ENCODE measurements around the gene CERS6.
"Not testable (repeated sequence)": the region's sequence is repeated elsewhere in the genome, so short reads cannot be mapped to it uniquely, and the experiment has no call there.

Gene CERS6

GRCh38 chr2:168469281-168469988 lies 13.4 kb downstream of the CERS6 start:
- no peak for DNase-seq

DNA sequence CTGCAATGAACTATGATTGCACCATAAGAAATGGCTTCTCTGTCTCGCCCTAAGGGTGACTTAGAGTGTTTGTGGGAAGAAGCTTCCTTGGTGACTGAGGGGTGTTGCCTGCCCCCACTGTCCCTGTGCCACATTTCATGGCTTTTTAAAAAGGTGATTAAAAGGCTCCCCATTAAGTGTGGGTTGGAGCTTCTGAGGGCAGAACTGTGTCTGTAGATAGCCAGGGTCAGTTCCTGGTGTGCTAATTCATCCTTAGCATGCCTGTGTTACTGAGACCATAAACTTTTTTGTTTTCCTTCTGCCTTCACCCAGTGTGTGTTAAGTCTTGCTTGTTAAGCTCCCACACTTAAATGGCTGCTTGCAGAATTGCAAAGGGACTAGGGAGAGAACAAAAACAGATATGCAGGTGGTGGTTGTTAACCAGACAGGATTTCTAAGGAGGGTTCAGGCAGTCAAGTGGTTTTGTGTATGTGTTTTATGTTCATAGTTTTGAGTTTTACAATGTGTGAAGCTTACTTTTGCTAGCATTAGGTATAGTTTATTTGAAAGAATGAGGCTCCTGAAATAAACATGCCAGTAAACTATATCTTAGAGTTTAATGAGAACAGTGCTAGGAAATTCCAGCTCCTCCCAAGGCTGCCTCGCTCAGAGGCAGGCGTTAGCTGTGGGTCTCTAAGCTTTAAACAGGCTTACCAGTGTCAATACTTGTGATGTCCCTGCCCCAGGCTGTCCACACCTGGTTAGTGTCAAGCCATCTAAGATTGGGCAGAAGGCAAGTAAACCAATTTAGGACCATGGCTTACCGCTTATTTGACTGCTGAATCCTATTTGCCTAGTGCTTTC lies 14.5 kb downstream of the CERS6 start:
- no peak for DNase-seq

GRCh38 chr2:168471163-168471475 lies 15.0 kb downstream of the CERS6 start:
- no peak for DNase-seq

GRCh38 chr2:168475636-168476035 lies 19.6 kb downstream of the CERS6 start:
- DNase-seq = no peak

GRCh38 chr2:168478206-168478605 lies 22.1 kb downstream of the CERS6 start:
- no peak for DNase-seq

DNA sequence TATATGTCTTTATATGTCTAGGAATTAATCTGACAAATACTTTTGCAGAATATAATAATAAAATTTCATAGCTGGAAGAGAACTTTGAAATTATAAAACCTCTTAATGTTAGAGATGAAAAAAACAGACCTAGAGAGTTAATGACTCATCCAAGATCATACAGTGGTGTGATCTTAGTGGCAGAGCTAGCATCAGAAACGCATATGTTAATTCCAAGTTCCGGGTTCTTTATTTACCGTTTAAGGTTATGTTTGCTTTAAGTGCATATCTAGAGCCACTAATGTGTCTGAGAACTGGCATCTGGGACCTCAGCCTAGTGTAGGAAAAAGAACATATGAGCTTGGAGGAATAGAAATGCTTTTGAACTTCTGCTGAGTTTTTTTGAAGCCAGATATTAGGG lies 24.3 kb downstream of the CERS6 start:
- DNase-seq = no peak

GRCh38 chr2:168480825-168481585 lies 24.9 kb downstream of the CERS6 start:
- DNase-seq = no peak

DNA sequence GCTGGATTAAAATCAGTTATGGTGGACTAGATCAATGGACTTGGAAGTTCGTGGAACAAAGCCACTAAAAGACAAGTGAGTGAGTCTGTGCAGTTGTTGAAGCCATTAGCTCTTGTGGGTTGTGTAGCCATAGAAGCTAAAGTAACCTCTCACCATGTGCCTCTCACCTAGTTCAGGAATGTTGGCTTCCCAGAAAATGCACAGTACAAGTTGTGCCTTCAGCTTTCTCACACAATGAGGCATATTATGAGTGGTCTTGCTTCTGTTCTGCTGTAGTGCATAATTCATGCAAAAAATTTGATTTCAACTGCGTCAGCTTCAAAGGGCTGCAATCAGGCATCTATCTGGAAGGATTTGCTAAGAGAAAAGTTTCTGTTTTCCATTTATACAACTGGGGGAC lies 26.2 kb downstream of the CERS6 start:
- no peak for DNase-seq

GRCh38 chr2:168482952-168483831 lies 27.1 kb downstream of the CERS6 start:
- DNase-seq = no peak

DNA sequence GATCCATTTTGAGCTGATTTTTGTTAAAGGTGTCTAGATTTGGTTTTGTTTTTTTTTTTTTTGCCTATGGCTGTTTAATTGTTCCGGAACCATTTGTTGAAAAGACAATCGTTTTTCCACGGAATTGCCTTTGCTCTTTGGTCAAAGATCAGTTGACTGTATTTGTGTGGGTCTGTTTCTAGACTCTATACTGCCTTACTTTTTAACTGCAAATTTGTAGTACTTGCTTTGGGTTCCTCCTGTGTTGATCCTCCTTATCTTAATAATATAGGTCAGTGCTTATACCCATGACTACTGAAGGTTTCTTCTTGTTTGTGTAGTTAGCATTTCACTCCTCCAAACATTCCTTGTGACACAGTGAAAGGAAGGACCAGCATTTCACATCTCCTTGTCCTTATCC lies 30.4 kb downstream of the CERS6 start:
- DNase-seq = no peak

GRCh38 chr2:168490015-168490874 lies 34.2 kb downstream of the CERS6 start:
- DNase-seq = peak; percentile 26

- no peak for DNase-seq
Measured at GRCh38 chr2:168490946-168491605, 35.0 kb downstream of the CERS6 start.

DNA sequence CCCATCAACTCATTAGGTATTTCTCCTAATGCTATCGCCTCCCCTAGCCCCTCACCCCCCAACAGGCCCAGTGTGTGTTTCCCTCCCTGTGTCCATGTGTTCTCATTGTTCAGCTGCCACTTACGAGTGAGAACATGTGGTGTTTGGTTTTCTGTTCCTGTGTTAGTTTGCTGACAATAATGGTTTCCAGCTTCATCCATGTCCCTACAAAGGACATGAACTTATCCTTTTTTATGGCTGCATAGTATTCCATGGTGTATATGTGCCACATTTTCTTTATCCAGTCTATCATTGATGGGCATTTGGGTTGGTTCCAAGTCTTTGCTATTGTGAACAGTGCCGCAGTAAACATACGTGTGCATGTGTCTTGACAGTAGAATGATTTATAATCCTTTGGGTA lies 35.7 kb downstream of the CERS6 start:
- not testable (repeated sequence) for DNase-seq

DNA sequence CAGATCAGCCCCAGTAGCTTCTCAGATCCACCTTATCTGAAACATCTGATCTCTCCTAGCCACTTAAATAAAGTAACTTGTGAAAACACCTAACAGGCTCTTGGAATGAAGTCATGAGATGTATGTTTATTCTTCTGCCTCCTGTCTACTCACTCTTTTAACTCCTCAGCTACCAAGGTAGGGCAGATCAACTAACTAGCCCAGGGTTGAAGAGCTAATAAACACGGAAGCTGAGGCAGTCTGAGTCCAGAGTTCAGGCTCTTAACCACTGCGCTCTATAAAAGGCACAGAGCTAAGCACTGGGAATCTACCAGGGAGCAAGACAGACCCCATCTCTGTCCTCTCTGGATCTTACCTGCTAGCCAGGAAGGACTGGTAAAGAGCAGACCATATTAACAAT lies 37.1 kb downstream of the CERS6 start:
- not testable (repeated sequence) for DNase-seq

DNA sequence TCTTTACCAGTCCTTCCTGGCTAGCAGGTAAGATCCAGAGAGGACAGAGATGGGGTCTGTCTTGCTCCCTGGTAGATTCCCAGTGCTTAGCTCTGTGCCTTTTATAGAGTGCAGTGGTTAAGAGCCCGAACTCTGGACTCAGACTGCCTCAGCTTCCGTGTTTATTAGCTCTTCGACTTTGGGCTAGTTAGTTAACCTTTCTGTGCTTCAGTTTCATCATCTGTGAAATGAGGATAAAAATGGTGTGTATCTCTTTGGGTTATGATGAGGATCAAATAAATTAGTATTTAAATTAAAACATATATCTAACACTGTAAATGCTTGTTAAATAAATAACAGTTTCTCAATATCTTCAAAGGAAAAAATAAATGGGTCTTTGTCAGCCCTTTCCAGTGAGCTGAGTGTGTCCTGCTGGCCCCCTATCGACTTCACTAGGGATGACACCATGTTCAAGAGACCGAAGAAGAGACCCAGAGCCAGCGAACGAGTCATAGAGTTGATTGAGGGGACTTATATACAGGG lies 38.2 kb downstream of the CERS6 start:
- no peak for DNase-seq

GRCh38 chr2:168495524-168495923 lies 39.5 kb downstream of the CERS6 start:
- no peak for DNase-seq

GRCh38 chr2:168496906-168497305 lies 40.8 kb downstream of the CERS6 start:
- DNase-seq = no peak

DNA sequence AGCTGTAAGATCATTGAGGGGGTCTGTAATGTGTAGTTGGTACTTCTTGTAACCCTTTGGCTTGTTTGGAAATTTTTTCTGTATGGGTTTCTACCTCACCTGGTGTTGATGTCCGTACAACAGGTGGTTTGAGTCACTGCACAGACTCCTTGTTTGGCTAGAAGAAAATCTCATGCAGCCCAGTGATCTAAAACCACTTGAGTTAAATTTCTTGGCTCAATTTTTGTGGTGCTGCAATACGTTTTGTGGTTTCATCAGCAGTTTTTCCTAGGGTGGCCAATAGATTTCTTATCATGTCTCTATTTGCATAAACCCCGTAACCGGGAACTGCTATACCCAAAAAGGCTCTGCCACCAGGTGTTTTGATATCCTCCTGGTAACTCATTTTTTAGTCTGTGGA lies 43.4 kb downstream of the CERS6 start:
- DNase-seq = no peak

- DNase-seq = no peak
Measured at GRCh38 chr2:168500516-168500915, 44.4 kb downstream of the CERS6 start.

DNA sequence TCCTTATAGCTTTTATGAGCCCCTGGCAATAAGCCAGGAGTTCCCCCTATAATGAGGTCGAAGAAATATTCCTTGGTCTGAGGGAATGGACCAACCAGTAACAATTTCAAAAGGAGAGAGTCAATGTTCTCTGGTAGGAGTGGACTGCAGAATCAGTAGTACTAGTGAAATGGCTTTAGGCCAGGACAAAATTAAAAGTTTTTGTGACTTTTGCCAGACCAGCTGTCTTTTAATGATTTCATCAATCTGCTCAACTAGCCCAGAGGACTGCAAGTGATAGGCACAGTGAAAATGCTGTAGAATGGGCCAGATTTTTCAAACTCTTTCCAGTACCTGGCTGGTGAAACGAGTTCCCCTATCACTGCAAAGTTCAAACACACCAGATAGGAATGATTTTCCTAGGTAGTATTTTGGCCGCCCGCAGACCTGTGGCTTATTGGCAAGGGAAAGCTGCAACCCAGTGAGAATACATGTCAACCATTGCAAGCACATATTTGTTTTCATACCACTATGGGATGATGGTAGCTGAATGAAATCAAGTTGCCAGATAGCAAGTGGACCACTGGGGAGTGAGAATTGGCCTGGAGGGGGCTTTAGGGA lies 45.5 kb downstream of the CERS6 start:
- no peak for DNase-seq
